HEK293T (cell line): ENCODE results near the gene PCDHGA6.

Experiments
- BHLHE40 ChIP-seq: fragments of 450-650 bp; IDR thresholded peaks from 2 replicates; pipeline ENCODE4 v1.6.1; 2016; ENCODE audit warnings: mild to moderate bottlenecking, moderate library complexity, borderline replicate concordance
- CTBP1 ChIP-seq: fragments of 450-650 bp; IDR thresholded peaks from 2 replicates; pipeline ENCODE4 v1.6.1; 2016; ENCODE audit warnings: borderline replicate concordance
- FOXA1 ChIP-seq: fragments of 450-650 bp; IDR thresholded peaks from 2 replicates; pipeline ENCODE4 v1.6.1; 2016; ENCODE audit warnings: mild to moderate bottlenecking
- FOXK2 ChIP-seq: fragments of 450-650 bp; IDR thresholded peaks from 2 replicates; pipeline ENCODE4 v1.6.1; 2016; ENCODE audit warnings: mild to moderate bottlenecking
- FOXM1 ChIP-seq: fragments of 450-650 bp; IDR thresholded peaks from 2 replicates; pipeline ENCODE4 v1.6.1; 2017; ENCODE audit warnings: mild to moderate bottlenecking, borderline replicate concordance
- LEF1 ChIP-seq: fragments of 450-650 bp; IDR thresholded peaks from 2 replicates; pipeline ENCODE4 v1.6.1; 2017; ENCODE audit warnings: mild to moderate bottlenecking, borderline replicate concordance
- SP1 ChIP-seq: fragments of 450-650 bp; IDR thresholded peaks from 2 replicates; pipeline ENCODE4 v1.6.1; 2017
- SUZ12 ChIP-seq: fragments of 450-650 bp; IDR thresholded peaks from 2 replicates; pipeline ENCODE4 v1.6.1; 2016; ENCODE audit warnings: mild to moderate bottlenecking
- TARDBP ChIP-seq: fragments of 450-650 bp; IDR thresholded peaks from 2 replicates; pipeline ENCODE4 v1.6.1; 2016
- TF ChIP-seq, protein P1 (sequence below): fragments of 450-650 bp; IDR thresholded peaks from 2 replicates; pipeline ENCODE4 v1.6.1; 2016

- TF ChIP-seq LEF1 (no peak), SP1 (no peak), BHLHE40 (no peak), FOXK2 (no peak), SUZ12 (no peak), TARDBP (no peak), FOXM1 (no peak), CTBP1 (no peak), FOXA1 (no peak)
- TF ChIP-seq, protein P1, sequence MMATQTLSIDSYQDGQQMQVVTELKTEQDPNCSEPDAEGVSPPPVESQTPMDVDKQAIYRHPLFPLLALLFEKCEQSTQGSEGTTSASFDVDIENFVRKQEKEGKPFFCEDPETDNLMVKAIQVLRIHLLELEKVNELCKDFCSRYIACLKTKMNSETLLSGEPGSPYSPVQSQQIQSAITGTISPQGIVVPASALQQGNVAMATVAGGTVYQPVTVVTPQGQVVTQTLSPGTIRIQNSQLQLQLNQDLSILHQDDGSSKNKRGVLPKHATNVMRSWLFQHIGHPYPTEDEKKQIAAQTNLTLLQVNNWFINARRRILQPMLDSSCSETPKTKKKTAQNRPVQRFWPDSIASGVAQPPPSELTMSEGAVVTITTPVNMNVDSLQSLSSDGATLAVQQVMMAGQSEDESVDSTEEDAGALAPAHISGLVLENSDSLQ = no peak
These were observed 1.9 kb upstream of the PCDHGA6 start for GRCh38 chr5:141371572-141372475.
